Measurements from ENCODE around the gene FLNB. TPM values are rescaled to one million over a fixed set of nuclear protein-coding genes. Genes with fewer than 3 reads are reported as not detected.
A peak's percentile ranks its signal among the peaks of the same experiment; 100 is the strongest.
"Not testable (repeated sequence)": the region's sequence is repeated elsewhere in the genome, so short reads cannot be mapped to it uniquely, and the experiment has no call there.

Gene FLNB
- total RNA-seq, 2 donors from 2014 or later, result 46.1 to 56.7 TPM

DNA sequence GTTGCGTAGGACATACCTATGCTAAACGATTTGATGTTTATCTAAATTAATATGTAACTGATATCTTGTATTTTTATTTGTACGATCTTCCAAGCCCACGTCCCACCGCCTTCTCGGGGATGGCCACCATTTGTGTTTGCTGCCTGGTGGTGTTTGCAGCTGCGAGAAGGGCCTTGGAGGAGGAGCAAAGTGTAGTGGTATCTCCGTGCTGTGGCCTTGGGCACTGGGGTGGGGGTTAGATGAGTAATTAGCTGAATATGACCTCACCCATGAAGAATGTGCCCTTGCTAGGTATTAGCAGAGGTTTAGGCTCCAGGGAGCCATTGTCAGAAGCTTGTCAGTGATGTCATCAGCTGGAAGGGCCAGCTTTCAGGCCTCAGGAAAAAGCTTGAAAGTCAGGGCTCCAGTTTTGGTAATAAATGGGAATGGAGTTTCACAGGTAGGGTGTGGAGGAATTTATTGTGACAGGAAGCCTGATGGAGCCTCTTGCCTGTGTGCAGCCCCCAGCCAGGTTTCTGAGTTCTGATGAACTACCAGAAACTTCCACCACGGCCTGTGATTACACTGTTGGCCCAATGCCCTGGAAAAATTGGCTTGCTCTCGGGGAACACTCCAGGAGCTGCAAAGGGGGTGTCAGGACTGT is 41.0 kb downstream of the FLNB start:
- DNase-seq (no peak), ATAC-seq (replicated peaks in 1 of 2) (no peak)
- Mint-ChIP-seq H3K4me3 (no peak overlapping the region), H3K27ac (no peak overlapping the region), H3K4me1 (ENCODE audit: low read depth) (peaks cover 62% of the 10 kb centered on the region), H3K27me3 (ENCODE audit: low read depth) (no peaks in the 10 kb centered on the region), H3K36me3 (ENCODE audit: insufficient read depth in 2 of 2) (peaks cover 0 to 1% of the 10 kb centered on the region in 2 donors), H3K9me3 (peaks cover 0 to 1% of the 10 kb centered on the region in 2 donors)

DNA sequence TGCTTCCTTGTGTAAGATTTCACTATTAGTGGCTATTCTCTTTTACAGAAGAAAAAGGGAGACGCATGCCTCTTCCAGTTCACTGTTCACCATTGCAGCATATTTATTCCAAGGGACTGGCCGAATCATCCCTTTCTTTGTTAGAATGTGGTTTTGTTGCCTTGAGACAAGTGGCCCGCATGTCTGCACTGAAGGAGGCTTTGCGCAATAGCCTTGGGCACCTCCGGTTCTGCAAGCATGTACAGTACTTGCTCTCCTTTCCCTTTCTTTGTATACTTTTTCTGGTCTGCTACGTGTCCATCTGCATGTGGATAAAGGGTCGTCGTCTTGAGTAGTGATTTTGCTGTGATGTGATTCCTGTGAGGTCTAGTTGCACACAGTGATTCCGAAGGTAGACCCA is 43.0 kb downstream of the FLNB start:
- no peak overlapping the region for H3K4me3 Mint-ChIP-seq
- DNase-seq (no peak), ATAC-seq (replicated peaks in 1 of 2) (no peak)
- no peak overlapping the region for H3K27ac Mint-ChIP-seq
- peaks cover 0 to 2% of the 10 kb centered on the region in 2 donors for H3K36me3 Mint-ChIP-seq (ENCODE audit: insufficient read depth in 2 of 2)
- H3K27me3 Mint-ChIP-seq (ENCODE audit: low read depth), result no peaks in the 10 kb centered on the region
- H3K9me3 Mint-ChIP-seq, result peaks cover 0 to 2% of the 10 kb centered on the region in 2 donors
- peaks cover 56% of the 10 kb centered on the region for H3K4me1 Mint-ChIP-seq (ENCODE audit: low read depth)

DNA sequence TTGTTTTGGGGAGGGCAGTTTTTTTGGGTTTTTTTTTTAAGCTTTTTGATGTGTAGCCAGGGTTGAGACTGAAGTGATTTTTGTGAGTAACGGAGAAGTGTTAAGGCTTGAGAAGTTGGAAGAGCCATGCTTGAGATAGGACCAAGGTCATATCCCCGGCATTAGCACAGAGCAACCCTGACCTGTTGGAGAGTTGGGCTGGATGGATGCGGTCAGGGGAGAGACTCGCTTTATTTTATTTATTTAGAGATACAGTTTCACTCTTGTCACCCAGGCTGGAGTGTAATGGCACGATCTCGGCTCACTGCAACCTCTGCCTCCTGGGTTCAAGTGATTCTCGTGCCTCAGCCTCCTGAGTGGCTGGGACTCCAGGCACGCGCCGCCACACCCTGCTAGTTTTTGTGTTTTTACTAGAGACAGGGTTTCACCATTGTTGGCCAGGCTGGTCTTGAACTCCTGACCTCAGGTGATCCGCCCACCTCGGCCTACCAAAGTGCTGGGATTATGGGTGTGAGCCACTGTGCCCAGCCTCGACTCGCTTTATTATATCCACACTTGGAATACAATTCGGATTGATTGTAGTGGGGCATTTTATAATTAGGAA is 43.5 kb downstream of the FLNB start:
- DNase-seq; H3K36me3 Mint-ChIP-seq (ENCODE audit: insufficient read depth in 2 of 2); H3K9me3 Mint-ChIP-seq; H3K27me3 Mint-ChIP-seq (ENCODE audit: low read depth); H3K27ac Mint-ChIP-seq; ATAC-seq (replicated peaks in 1 of 2); H3K4me3 Mint-ChIP-seq: not testable (repeated sequence)
- peaks cover 52% of the 10 kb centered on the region for H3K4me1 Mint-ChIP-seq (ENCODE audit: low read depth)

DNA sequence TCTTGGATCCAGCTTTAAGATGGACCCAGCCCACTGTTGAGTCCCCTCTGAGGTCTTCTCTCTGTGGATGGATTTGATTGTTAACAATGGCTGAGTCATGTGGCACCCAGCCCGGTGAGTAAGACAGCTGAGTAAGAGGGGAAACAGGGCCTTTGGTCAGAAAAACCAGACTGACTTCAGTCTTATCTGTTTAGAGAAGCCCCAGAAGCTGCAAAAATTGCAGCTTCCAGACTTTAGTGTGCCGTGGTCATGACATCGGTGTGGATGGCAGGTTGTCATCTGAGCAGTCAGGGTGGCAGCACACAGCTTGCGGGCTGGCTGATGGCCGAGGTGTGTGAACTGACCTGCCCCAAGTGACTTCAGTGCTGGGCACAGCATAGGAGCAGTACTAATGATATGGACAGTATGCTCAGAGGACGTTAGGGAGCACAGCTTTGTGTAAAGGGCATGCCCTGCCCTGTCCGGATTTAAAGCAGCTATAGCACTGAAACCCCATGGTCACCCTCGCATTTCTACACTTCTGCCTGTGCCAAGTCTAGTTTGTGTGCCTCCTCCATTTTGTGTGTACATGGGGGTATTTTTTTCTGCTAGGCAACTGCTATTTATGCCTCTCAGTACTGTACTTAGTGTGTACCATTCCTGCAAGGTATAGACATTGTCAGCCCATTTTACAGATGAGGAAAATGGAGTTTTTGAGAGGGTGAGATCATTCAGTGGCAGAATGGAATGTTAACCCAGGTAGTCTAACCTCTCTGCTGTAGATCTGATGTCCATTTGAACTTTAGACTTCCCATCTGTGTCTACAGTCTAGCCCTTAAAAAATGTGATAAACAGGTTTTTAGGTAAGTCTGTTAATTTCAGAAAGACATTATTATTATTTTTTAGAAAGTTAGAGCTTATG is 44.4 kb downstream of the FLNB start:
- DNase-seq (peak; percentile 77 to 83), ATAC-seq (replicated peaks in 1 of 2) (peak; percentile 98)
- peak overlapping the region in 1 of 2 donors; percentile 27 for H3K4me3 Mint-ChIP-seq
- H3K9me3 Mint-ChIP-seq, result peaks cover 0 to 2% of the 10 kb centered on the region in 2 donors
- H3K27ac Mint-ChIP-seq, result no peak overlapping the region
- peaks cover 48% of the 10 kb centered on the region for H3K4me1 Mint-ChIP-seq (ENCODE audit: low read depth)
- no peaks in the 10 kb centered on the region for H3K27me3 Mint-ChIP-seq (ENCODE audit: low read depth)
- H3K36me3 Mint-ChIP-seq (ENCODE audit: insufficient read depth in 2 of 2), result peaks cover 0 to 4% of the 10 kb centered on the region in 2 donors

DNA sequence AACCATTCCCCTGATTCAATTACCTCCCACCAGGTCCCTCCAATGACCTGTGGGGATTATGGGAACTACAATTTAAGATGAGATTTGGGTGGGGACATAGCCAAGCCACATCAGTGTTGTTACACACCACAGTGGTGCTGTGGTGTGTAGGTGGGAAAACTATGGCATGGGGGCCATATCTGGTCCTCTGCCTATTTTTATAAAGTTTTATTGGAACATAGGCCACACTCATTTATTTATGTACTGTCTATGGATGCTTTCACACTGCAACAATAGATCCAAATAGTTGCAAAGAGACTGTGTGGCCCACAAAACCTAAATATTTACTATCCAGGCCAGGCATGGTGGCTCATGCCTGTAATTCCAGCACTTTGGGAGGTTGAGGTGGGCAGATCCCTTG is 46.4 kb downstream of the FLNB start:
- peaks cover 0 to 2% of the 10 kb centered on the region in 2 donors for H3K9me3 Mint-ChIP-seq
- no peak overlapping the region for H3K4me3 Mint-ChIP-seq
- H3K36me3 Mint-ChIP-seq (ENCODE audit: insufficient read depth in 2 of 2), result peaks cover 0 to 4% of the 10 kb centered on the region in 2 donors
- peaks cover 40% of the 10 kb centered on the region for H3K4me1 Mint-ChIP-seq (ENCODE audit: low read depth)
- no peak overlapping the region for H3K27ac Mint-ChIP-seq
- H3K27me3 Mint-ChIP-seq (ENCODE audit: low read depth), result no peaks in the 10 kb centered on the region
- DNase-seq, result no peak
- ATAC-seq (replicated peaks in 1 of 2), result no peak

DNA sequence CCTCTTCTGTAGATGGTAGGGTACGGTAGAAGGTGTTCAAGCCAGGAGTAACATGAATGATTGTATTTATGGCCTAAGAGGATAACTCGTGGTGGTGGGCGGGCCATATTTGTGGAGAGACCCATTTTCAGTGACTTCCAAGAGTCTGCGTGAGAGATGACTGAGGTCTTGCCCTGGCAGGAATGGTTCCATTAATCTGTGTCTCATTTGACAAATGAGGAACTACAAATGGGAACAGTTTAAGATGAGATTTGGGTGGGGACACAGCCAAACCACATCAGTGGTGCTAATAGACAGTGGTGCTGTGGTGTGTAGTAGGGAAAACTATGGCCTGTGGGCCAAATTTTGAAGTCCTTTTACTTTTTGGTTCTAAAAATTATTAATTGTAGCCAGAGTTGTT is 47.1 kb downstream of the FLNB start:
- DNase-seq (no peak), ATAC-seq (replicated peaks in 1 of 2) (no peak)
- Mint-ChIP-seq H3K9me3 (peaks cover 0 to 2% of the 10 kb centered on the region in 2 donors), H3K4me3 (no peak overlapping the region), H3K36me3 (ENCODE audit: insufficient read depth in 2 of 2) (peaks cover 0 to 4% of the 10 kb centered on the region in 2 donors), H3K27ac (no peak overlapping the region), H3K4me1 (ENCODE audit: low read depth) (peaks cover 42% of the 10 kb centered on the region), H3K27me3 (ENCODE audit: low read depth) (no peaks in the 10 kb centered on the region)

DNA sequence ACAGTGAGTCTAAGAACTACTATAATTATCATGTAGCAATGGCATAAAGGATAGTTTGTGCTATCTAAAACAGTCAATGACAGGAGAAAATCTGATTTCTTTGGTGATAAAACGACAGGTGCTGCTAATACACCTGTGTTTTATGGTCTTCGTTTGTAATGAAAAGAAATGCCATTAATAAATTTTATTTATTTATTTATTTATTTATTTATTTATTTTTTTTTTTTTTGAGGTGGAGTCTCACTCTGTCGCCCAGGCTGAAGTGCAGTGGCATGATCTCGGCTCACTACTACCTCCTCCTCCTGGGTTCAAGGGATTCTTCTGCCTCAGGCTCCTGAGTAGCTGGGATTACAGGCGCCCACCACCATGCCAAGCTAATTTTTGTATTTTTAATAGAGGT is 47.7 kb downstream of the FLNB start:
- H3K36me3 Mint-ChIP-seq (ENCODE audit: insufficient read depth in 2 of 2); ATAC-seq (replicated peaks in 1 of 2); H3K9me3 Mint-ChIP-seq; H3K27ac Mint-ChIP-seq; H3K27me3 Mint-ChIP-seq (ENCODE audit: low read depth); H3K4me3 Mint-ChIP-seq; DNase-seq: not testable (repeated sequence)
- peaks cover 42% of the 10 kb centered on the region for H3K4me1 Mint-ChIP-seq (ENCODE audit: low read depth)

DNA sequence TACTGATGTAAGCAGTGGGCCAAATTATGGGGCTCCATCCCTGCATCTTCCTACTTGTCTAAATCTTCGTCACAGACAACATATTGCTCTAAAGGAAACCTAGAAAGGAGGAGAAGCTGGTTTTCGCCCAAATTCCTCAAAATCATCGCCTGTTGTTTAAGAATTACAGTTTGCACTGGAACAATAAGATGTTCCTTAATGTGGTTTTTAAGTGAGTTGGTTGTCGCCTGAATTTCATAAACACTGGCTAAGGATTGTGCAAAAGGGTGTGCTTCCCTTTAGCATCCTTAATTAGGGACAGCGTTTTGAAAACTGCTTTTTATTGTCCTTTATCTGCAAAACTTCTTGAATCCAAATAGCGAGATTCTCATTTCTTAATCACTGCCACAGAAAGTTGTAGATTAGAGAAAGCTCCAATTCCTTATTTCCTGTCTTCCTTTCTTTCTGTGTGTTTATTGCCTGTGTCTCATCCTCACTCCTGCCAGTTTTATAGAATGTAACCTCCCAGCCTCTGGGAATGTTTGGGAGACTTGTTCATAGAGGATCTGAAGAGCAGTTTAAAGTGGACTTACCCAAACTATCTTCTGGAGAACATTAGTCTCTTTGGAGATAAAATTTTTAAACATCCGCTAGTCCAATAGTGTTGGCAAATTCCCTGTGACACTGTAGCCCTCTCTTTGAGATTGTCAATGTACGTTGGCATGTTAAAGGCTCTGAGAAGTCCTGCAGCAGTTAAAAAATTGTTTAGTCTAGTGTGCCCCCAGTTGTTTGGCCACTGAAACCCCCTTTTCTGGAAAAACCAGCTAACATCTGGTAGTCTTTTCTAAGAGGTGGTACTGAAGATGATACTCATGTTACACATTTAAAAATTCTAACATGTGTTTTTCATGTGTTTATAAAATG is 50.4 kb downstream of the FLNB start:
- Mint-ChIP-seq H3K36me3 (ENCODE audit: insufficient read depth in 2 of 2) (peaks cover 0 to 4% of the 10 kb centered on the region in 2 donors), H3K27me3 (ENCODE audit: low read depth) (no peaks in the 10 kb centered on the region)
- no peak for DNase-seq

DNA sequence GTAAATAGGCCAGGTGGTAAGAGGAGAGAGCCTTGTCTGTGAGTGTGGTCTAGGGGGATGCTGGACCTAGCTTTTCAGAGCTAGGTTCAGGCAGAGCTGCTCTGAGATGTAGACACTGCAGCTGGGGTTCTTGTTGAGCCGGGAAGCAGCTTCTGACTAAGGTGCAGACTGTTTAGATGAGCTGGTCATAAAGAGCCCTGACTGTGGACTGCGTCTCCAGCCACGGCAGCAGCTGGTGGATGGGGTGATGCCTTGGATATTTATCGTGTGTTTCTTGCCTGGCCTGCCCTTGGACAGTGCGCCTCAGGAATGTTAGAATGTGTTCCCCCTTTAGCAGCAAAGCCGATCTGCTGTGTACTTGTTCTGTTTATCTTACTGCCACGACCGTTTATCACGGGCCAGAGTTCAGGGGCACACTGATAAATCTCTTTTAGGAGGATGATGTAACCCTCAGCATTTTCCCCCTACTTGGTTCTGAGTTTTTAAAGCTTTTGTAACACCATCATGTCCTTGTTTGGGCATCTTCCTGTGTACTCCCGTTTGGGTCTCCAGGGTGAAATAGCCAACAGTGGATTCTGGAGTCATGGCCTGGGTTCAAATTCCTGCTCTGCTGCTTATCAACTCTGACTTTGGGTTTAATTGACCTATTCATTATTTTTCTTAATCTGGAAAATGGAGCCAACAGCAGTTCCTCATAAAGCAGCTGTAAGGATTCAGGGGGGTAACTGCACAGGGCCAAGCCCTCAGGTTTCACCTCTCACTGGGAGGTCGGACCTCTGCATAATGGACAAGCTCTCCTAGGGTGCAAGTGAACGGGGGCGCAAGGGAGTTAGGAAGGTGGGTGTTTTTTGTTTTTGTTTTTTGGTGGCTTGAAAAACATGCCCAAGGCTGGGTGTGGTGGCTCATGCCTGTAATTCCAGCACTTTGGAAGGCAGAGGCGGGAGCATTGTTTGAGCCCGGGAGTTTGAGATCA is 51.4 kb downstream of the FLNB start:
- Mint-ChIP-seq H3K9me3 (no peaks in the 10 kb centered on the region), H3K4me3 (no peak overlapping the region), H3K4me1 (ENCODE audit: low read depth) (peaks cover 24% of the 10 kb centered on the region), H3K36me3 (ENCODE audit: insufficient read depth in 2 of 2) (peaks cover 0 to 2% of the 10 kb centered on the region in 2 donors), H3K27ac (no peak overlapping the region), H3K27me3 (ENCODE audit: low read depth) (no peaks in the 10 kb centered on the region)
- no peak for DNase-seq
- no peak for ATAC-seq (replicated peaks in 1 of 2)

More for the DNA sequence above, 50.4 kb downstream of the FLNB start:
- Mint-ChIP-seq H3K4me3 (no peak overlapping the region), H3K9me3 (peaks cover 0 to 2% of the 10 kb centered on the region in 2 donors), H3K4me1 (ENCODE audit: low read depth) (peaks cover 27% of the 10 kb centered on the region), H3K27ac (no peak overlapping the region)
- no peak for ATAC-seq (replicated peaks in 1 of 2)

DNA sequence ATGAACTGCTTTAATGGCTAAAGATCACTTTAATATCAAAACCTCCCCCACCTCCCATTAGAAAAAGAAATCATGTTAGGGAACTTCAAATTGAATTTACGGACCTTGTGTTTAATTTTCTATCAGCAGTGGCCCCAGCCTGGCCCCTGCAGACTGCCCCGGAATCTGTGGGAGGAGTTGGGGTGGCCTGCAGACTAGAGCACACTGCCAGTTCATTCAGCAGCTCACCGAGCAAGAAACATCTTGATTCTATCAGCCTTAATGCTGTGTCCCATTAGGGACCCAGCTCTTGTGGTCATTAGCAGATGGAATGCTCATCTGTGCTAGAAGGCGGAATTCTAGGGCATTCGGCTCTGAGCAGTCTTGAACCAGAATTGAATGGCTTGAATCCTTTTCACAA is 54.2 kb downstream of the FLNB start:
- H3K36me3 Mint-ChIP-seq (ENCODE audit: insufficient read depth in 2 of 2), result peaks cover 0 to 1% of the 10 kb centered on the region in 2 donors
- H3K9me3 Mint-ChIP-seq, result no peaks in the 10 kb centered on the region
- H3K27ac Mint-ChIP-seq, result no peak overlapping the region
- no peak overlapping the region for H3K4me3 Mint-ChIP-seq
- H3K4me1 Mint-ChIP-seq (ENCODE audit: low read depth), result peaks cover 34% of the 10 kb centered on the region
- DNase-seq, result no peak
- H3K27me3 Mint-ChIP-seq (ENCODE audit: low read depth), result no peaks in the 10 kb centered on the region
- no peak for ATAC-seq (replicated peaks in 1 of 2)

DNA sequence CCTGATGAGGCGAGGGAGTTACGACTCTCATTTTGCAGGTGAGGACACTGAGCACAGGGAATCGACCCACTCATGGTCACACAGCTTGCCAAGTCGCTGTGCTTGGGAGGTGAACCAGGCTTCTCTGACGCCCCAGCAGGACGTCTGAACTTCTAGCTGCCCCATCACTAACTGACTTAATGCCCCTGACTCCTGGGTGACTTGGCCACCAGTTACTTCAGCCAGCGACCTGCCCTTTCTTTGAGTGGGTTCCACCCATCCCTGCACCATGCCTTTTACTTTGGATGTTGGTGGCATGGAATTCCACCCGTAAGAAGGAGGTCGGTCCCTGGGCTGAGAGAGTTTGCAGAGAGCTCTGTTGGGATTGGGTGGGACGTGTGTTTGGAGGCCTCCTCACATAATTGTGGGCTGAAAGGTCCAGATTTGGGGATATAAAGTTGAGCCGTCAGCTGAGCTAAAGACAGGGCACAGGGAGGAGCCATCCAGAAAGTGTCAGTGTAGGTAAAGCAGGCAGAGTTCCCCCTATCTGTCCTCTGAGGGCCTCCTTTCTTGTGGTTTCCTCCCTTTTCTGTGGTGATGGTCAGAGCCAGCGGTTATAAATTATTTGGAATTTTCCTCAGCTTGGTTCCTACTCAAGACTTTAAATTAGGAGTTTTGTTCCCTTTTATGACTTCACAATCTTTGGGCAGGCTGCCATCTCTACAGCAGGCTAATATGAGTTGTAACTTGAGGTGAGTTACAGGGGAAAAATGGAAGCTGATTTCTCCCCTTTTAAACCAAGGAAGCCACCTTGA is 55.0 kb downstream of the FLNB start:
- no peak overlapping the region for H3K27ac Mint-ChIP-seq
- H3K27me3 Mint-ChIP-seq (ENCODE audit: low read depth), result no peaks in the 10 kb centered on the region
- H3K9me3 Mint-ChIP-seq, result no peaks in the 10 kb centered on the region
- no peak overlapping the region for H3K4me3 Mint-ChIP-seq
- no peak for DNase-seq
- peaks cover 34% of the 10 kb centered on the region for H3K4me1 Mint-ChIP-seq (ENCODE audit: low read depth)
- no peaks in the 10 kb centered on the region for H3K36me3 Mint-ChIP-seq (ENCODE audit: insufficient read depth in 2 of 2)
- ATAC-seq (replicated peaks in 1 of 2), result no peak
